HEK293 (cell line): ENCODE results near the gene TDRD3.

Source experiments
- CTCF ChIA-PET: fragments of 350-600 bp; formaldehyde crosslinking; extraction: SDS; loops from one replicate; lab custom pipeline; 2021; ENCODE audit warnings: antibody characterized with exemption; lab: Yijun Ruan, JAX
- POLR2A ChIA-PET: fragments of 300-600 bp; formaldehyde crosslinking; extraction: SDS; loops from one replicate; lab custom pipeline; 2020; ENCODE audit warnings: antibody characterized with exemption, inconsistent platforms; lab: Yijun Ruan, JAX
- H3K27ac ChIP-seq: fragments of 200-500 bp; sonication (Bioruptor generic); 2 replicates; pipeline ENCODE4 v1.5.1; 2014; ENCODE audit warnings: low read depth, low read length, control low read depth, inconsistent platforms; ENCODE audit errors: extremely low read depth
- H3K36me3 ChIP-seq, 2 experiments: fragments of 200-500 bp in 1 of 2; sonication (Bioruptor generic) in 1 of 2; 1 replicate in 1 of 2; 2 replicates in 1 of 2; pipeline ENCODE4 v1.5.1; 2014 to 2017; ENCODE audit warnings: inconsistent platforms in 2 of 2, low read length in 2 of 2; ENCODE audit not compliant: control insufficient read depth in 2 of 2, insufficient read depth in 1 of 2
- H3K4me1 ChIP-seq: fragments of 200-500 bp; sonication (Bioruptor generic); 2 replicates; pipeline ENCODE4 v1.5.1; 2014; ENCODE audit warnings: mild to moderate bottlenecking, low read length, inconsistent platforms; ENCODE audit not compliant: control insufficient read depth, insufficient read depth
- H3K4me3 ChIP-seq: 2 replicates; pipeline ENCODE4 v1.5.1; 2011; ENCODE audit warnings: low read depth, mild to moderate bottlenecking, control low read depth, low read length, moderate library complexity
- H3K9me3 ChIP-seq: fragments of 200-500 bp; sonication (Bioruptor generic); 2 replicates; pipeline ENCODE4 v1.5.1; 2014; ENCODE audit warnings: low read depth, low read length, inconsistent platforms; ENCODE audit not compliant: control insufficient read depth, insufficient read depth
- FEZF1 ChIP-seq: fragments of 450-650 bp; formaldehyde crosslinking; IDR thresholded peaks from 2 replicates; pipeline ENCODE4 v1.5.1; 2016; ENCODE audit warnings: missing biosample characterization, missing genetic modification characterization
- MZF1 ChIP-seq: fragments of 450-650 bp; formaldehyde crosslinking; IDR thresholded peaks from 2 replicates; pipeline ENCODE4 v1.5.1; 2017; ENCODE audit warnings: missing biosample characterization, missing genetic modification characterization, borderline replicate concordance
- REST ChIP-seq: fragments of 450-650 bp; formaldehyde crosslinking; IDR thresholded peaks from 2 replicates; pipeline ENCODE4 v1.5.1; 2016; ENCODE audit warnings: missing biosample characterization, missing genetic modification characterization
- SCRT2 ChIP-seq: fragments of 450-650 bp; formaldehyde crosslinking; IDR thresholded peaks from 2 replicates; pipeline ENCODE4 v1.5.1; 2016; ENCODE audit warnings: missing biosample characterization, missing genetic modification characterization
- SP7 ChIP-seq: fragments of 450-650 bp; formaldehyde crosslinking; IDR thresholded peaks from 2 replicates; pipeline ENCODE4 v1.5.1; 2016; ENCODE audit warnings: missing biosample characterization, missing genetic modification characterization
- ZBTB11 ChIP-seq: fragments of 450-650 bp; formaldehyde crosslinking; conservative IDR thresholded peaks from 2 replicates; pipeline ENCODE4 v1.5.1; 2016; ENCODE audit warnings: low read depth, missing biosample characterization, missing genetic modification characterization
- ZBTB6 ChIP-seq: fragments of 450-650 bp; formaldehyde crosslinking; IDR thresholded peaks from 2 replicates; pipeline ENCODE4 v1.5.1; 2017; ENCODE audit warnings: missing biosample characterization, missing genetic modification characterization
- ZFP3 ChIP-seq: fragments of 450-650 bp; formaldehyde crosslinking; IDR thresholded peaks from 2 replicates; pipeline ENCODE4 v1.5.1; 2016; ENCODE audit warnings: low read depth, missing biosample characterization, missing genetic modification characterization
- ZIC2 ChIP-seq: fragments of 450-650 bp; formaldehyde crosslinking; IDR thresholded peaks from 2 replicates; pipeline ENCODE4 v1.5.1; 2016; ENCODE audit warnings: missing biosample characterization, missing genetic modification characterization
- ZNF112 ChIP-seq: fragments of 450-650 bp; formaldehyde crosslinking; IDR thresholded peaks from 2 replicates; pipeline ENCODE4 v1.5.0; 2017; ENCODE audit warnings: missing biosample characterization, missing genetic modification characterization
- ZNF133 ChIP-seq: fragments of 450-650 bp; formaldehyde crosslinking; IDR thresholded peaks from 2 replicates; pipeline ENCODE4 v1.5.1; 2016; ENCODE audit warnings: missing biosample characterization, missing genetic modification characterization
- ZNF140 ChIP-seq: fragments of 450-650 bp; formaldehyde crosslinking; IDR thresholded peaks from 2 replicates; pipeline ENCODE4 v1.5.1; 2016; ENCODE audit warnings: missing biosample characterization, missing genetic modification characterization
- ZNF146 ChIP-seq: fragments of 450-650 bp; formaldehyde crosslinking; IDR thresholded peaks from 2 replicates; pipeline ENCODE4 v1.5.1; 2016; ENCODE audit warnings: missing biosample characterization, missing genetic modification characterization
- ZNF16 ChIP-seq: fragments of 450-650 bp; formaldehyde crosslinking; IDR thresholded peaks from 2 replicates; pipeline ENCODE4 v1.5.1; 2016; ENCODE audit warnings: low read depth, missing biosample characterization, missing genetic modification characterization
- ZNF175 ChIP-seq: fragments of 450-650 bp; formaldehyde crosslinking; IDR thresholded peaks from 2 replicates; pipeline ENCODE4 v1.5.1; 2016; ENCODE audit warnings: missing biosample characterization, missing genetic modification characterization
- ZNF404 ChIP-seq: fragments of 450-650 bp; formaldehyde crosslinking; IDR thresholded peaks from 2 replicates; pipeline ENCODE4 v1.5.1; 2017; ENCODE audit warnings: missing biosample characterization, missing genetic modification characterization
- ZNF426 ChIP-seq: fragments of 450-650 bp; formaldehyde crosslinking; IDR thresholded peaks from 2 replicates; pipeline ENCODE4 v1.5.1; 2017; ENCODE audit warnings: missing biosample characterization, missing genetic modification characterization, mild to moderate bottlenecking, inconsistent platforms, moderate library complexity
- ZNF510 ChIP-seq: fragments of 450-650 bp; formaldehyde crosslinking; IDR thresholded peaks from 2 replicates; pipeline ENCODE4 v1.5.1; 2018; ENCODE audit warnings: mild to moderate bottlenecking, missing genetic modification characterization, missing biosample characterization; ENCODE audit not compliant: insufficient replicate concordance
- ZNF585B ChIP-seq: fragments of 450-650 bp; formaldehyde crosslinking; IDR thresholded peaks from 2 replicates; pipeline ENCODE4 v1.5.1; 2016; ENCODE audit warnings: missing biosample characterization, missing genetic modification characterization
- ZNF621 ChIP-seq: fragments of 450-650 bp; formaldehyde crosslinking; IDR thresholded peaks from 2 replicates; pipeline ENCODE4 v1.5.1; 2017; ENCODE audit warnings: missing biosample characterization, missing genetic modification characterization
- ZNF624 ChIP-seq: fragments of 450-650 bp; formaldehyde crosslinking; IDR thresholded peaks from 2 replicates; pipeline ENCODE4 v1.5.1; 2017; ENCODE audit warnings: missing biosample characterization, missing genetic modification characterization
- ZNF629 ChIP-seq: fragments of 450-650 bp; formaldehyde crosslinking; IDR thresholded peaks from 2 replicates; pipeline ENCODE4 v1.5.1; 2017; ENCODE audit warnings: missing biosample characterization, missing genetic modification characterization
- ZNF654 ChIP-seq: fragments of 450-650 bp; formaldehyde crosslinking; IDR thresholded peaks from 2 replicates; pipeline ENCODE4 v1.5.1; 2016; ENCODE audit warnings: low read depth, missing biosample characterization, missing genetic modification characterization
- ZNF707 ChIP-seq: fragments of 450-650 bp; formaldehyde crosslinking; IDR thresholded peaks from 2 replicates; pipeline ENCODE4 v1.5.1; 2016; ENCODE audit warnings: missing biosample characterization, missing genetic modification characterization
- ZNF792 ChIP-seq: fragments of 450-650 bp; formaldehyde crosslinking; IDR thresholded peaks from 2 replicates; pipeline ENCODE4 v1.5.1; 2016; ENCODE audit warnings: missing biosample characterization, missing genetic modification characterization

TDRD3 gene

GRCh38 chr13:60448907-60449510 lies 52.0 kb downstream of the TDRD3 start:
- CTCF ChIA-PET, result interaction anchor here (0.5 to 2.0 kb wide), 13 partner anchors 9 to 764 kb away, joined by 3 to 8 read pairs (median 3); no protein-coding TSS in a partner anchor
- Histone ChIP-seq H3K4me1 (no peaks in the 10 kb centered on the region), H3K9me3 (no peaks in the 10 kb centered on the region), H3K4me3 (no peak overlapping the region), H3K27ac (no peak overlapping the region), H3K36me3 (no peaks in the 10 kb centered on the region)
- TF ChIP-seq ZNF585B (tag by site-specific recombination) (no peak), ZNF654 (tag by site-specific recombination) (peak; percentile 49)
- POLR2A ChIA-PET, result no interaction called here

GRCh38 chr13:60453490-60453889 lies 56.5 kb downstream of the TDRD3 start:
- TF ChIP-seq ZNF146 (tag by site-specific recombination) (no peak), ZNF16 (tag by site-specific recombination) (no peak), SP7 (tag by site-specific recombination) (no peak), ZNF133 (no peak), ZNF792 (tag by site-specific recombination) (no peak), ZBTB6 (tag by site-specific recombination) (no peak), ZNF629 (tag by site-specific recombination) (no peak), ZNF112 (tag by site-specific recombination) (no peak), ZNF510 (tag by site-specific recombination) (no peak), ZNF404 (tag by site-specific recombination) (no peak), ZNF175 (tag by site-specific recombination) (no peak)
- ChIA-PET POLR2A (no interaction called here), CTCF (no interaction called here)
- Histone ChIP-seq H3K36me3 (no peaks in the 10 kb centered on the region), H3K9me3 (no peaks in the 10 kb centered on the region), H3K4me1 (no peaks in the 10 kb centered on the region), H3K27ac (no peak overlapping the region), H3K4me3 (no peak overlapping the region)

DNA sequence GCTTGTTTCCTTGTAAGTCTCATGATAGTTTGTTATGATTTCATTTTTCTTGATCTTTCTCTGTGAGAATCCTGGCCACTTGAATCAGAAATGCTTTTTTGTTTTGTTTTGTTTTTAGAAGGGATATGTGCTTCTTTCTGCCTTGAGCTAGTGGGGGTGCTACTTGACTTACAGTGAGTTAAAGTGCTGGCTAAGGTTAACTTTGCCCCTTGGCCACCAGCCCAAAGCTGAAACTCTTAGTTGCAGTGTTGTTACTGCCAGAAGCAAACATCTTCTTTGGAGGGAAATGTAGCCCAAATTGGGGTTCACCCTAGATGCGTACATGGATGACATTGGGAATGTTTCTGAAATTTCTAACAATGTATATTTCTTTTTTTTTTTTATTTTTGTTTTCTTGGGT lies 57.4 kb downstream of the TDRD3 start:
- Histone ChIP-seq H3K36me3 (no peaks in the 10 kb centered on the region), H3K27ac (no peak overlapping the region), H3K4me1 (no peaks in the 10 kb centered on the region), H3K9me3 (no peaks in the 10 kb centered on the region), H3K4me3 (no peak overlapping the region)
- POLR2A ChIA-PET, result no interaction called here
- CTCF ChIA-PET, result no interaction called here
- TF ChIP-seq ZNF629 (tag by site-specific recombination) (no peak), ZIC2 (tag by site-specific recombination) (no peak), FEZF1 (tag by site-specific recombination) (no peak), ZNF621 (no peak), MZF1 (no peak), ZNF654 (tag by site-specific recombination) (no peak), ZNF707 (no peak), ZFP3 (tag by site-specific recombination) (no peak), ZNF140 (tag by site-specific recombination) (no peak), ZBTB11 (tag by site-specific recombination) (no peak), REST (tag by site-specific recombination) (no peak), SCRT2 (tag by site-specific recombination) (no peak), ZNF426 (tag by site-specific recombination) (no peak), ZNF624 (tag by site-specific recombination) (no peak)
